Activated CD4-positive, alpha-beta T cell treated with anti-CD3 and anti-CD28 coated beads for 1 hour (primary cell): Measurements from ENCODE around the gene TMEM120A.

Experiments used
- DNase-seq: peaks from one replicate; pipeline ENCODE4 v3.0.0-alpha.2; 2020

TMEM120A gene

GRCh38 chr7:75993689-75994387 lies 557 bp downstream of the TMEM120A start:
- DNase-seq = no peak

GRCh38 chr7:75992083-75992755 lies 2.2 kb downstream of the TMEM120A start:
- no peak for DNase-seq

DNA sequence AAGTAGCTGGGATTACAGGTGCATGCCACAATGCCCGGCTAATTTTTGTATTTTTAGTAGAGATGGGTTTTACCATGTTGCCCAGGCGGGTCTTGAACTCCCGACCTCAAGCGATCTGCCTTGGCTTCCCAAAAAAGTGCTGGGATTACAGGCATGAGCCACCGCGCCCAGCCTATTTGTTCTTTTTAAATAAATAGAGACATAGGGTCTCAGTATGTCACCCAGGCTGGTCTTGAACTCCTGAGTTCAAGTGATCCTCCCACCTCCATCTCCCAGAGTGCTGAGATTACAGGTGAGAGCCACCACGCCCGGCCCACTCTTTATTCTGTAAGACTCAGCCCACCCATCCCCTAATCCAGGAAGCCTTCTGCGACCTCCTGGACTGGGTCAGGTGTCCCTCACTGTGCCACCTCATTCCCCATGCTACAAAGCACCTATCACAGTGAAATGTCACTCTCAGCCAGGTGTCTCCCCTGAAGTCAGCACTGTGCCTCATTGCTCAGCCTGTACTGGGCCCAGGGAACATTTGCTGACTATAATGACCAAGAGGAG lies 2.8 kb downstream of the TMEM120A start:
- DNase-seq = no peak

DNA sequence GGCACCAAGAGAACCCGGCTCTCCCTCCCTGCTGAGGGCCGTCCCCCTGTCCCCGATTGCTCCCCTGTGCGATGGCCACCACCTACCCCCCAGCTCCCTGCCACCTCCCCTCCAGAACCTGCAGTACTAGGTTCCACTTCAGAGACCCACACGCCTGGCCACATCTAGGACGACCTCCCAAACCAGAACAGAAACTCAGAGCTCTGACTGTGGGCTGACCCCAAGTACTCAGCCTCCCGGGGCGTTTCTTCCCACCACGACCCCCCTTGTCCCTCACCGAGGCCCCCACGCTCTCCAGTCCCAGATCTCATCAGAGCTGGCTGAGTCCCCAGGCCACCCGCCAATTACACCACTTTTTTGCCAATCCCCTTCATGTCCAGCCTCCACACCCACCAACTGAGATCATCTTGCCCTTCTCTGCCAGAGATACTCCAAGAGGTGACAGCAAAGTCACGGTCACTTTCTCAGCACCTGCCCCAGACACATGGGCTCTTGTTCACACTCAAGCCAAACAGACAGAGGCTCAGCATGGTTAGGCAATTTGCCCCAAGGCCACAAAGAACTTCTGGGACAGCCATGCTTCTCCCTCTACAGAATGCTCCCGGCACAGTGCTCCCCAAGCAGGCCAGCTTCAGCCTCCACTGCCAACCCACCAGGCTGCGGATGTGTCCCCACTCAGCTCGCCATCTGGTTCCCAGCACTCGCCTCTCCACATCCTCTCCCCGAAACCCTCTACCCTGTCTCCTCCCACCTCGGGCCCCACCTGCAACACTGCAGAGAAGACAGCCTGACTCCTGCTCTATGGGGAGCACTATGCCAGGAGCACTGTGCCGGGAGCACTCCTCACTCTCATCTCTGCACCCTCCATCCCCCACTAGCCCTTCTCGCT lies 4.7 kb downstream of the TMEM120A start:
- no peak for DNase-seq

DNA sequence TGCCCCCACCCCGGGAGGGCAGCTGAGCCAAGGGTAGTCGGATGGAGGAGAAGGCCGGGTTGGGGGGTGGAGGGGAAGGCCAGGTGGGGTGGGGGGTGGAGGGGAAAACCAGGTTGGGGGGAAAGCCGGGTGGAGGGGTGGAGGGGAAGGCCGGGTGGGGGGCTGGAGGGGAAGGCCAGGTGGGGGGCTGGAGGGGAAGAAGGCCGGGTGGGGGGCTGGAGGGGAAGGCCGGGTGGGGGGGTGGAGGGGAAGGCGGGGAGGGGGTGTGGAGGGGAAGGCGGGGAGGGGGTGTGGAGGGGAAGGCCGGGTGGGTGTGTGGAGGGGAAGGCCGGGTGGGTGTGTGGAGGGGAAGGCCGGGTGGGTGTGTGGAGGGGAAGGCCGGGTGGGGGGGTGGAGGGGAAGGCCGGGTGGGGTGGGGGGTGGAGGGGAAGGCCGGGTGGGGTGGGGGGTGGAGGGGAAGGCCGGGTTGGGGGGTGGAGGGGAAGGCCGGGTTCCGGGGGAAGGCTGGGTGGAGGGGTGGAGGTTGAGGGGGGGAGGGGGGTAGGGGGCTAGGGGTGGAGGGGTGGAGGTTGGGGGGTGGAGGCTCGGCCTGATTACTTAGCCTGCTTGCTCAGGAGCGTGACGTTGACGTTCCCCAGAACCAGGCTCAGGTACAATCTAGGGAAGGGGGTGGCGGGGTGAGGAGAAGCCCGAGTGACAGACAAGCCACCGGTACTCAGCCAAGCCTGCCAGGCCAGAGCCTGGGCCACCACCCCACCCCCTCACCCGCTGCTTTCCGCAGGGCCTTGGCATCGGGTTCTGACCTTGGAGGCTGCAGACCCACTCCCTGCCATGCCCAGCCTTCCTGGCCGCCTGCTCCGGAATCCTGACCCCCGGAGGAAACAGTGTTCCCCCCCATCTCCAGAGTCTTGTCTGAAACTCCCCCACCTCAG lies 5.6 kb downstream of the TMEM120A start:
- DNase-seq = no peak

DNA sequence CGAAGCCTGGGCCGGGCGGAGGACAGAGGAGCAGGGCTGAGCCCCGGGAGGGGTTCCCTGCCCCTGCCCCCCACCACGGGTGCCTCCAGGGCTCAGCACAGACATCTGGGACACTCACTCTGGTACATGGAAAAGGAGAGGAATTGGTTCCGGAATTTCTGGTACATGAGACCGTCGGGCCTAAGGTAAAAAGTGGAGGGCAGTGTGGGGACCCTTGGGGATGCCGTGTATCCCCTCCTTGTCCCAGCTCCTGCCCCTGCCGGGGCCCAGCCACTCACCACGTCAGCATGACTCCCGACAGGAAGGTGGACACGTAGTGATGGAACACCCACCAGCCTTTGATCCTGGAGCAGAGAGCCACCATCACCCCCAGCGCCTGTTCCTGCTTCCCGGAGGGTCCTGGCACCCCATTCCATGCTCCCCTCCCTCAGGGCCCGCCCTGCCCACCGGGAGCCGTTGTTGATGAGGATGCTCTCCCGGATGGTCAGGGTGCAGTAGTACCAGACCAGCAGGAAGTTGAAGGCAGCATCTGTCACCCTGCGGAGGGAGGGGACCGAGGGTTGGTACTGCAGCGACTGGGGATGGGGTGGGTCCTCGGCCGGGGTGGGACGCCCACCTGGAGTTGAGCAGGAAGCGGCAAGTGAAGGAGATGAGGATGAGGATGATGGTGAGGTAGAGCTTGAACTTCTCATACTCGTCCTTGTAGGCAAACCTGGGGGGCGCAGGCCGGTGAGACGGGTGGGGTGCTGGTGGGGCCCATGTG lies 6.4 kb downstream of the TMEM120A start:
- DNase-seq = no peak

- no peak for DNase-seq
Measured at GRCh38 chr7:75987026-75987804, 7.2 kb downstream of the TMEM120A start.

DNA sequence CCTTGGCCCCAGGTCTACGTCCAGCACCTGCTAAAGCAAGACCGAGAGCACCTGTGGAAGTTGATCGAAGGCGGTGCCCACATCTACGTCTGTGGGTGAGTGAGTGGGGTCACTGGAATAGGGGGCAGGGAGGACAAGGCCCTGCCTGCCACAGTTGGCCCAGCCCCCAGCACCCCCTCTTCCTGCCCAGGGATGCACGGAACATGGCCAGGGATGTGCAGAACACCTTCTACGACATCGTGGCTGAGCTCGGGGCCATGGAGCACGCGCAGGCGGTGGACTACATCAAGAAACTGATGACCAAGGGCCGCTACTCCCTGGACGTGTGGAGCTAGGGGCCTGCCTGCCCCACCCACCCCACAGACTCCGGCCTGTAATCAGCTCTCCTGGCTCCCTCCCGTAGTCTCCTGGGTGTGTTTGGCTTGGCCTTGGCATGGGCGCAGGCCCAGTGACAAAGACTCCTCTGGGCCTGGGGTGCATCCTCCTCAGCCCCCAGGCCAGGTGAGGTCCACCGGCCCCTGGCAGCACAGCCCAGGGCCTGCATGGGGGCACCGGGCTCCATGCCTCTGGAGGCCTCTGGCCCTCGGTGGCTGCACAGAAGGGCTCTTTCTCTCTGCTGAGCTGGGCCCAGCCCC lies 8.1 kb downstream of the TMEM120A start:
- DNase-seq = no peak

DNA sequence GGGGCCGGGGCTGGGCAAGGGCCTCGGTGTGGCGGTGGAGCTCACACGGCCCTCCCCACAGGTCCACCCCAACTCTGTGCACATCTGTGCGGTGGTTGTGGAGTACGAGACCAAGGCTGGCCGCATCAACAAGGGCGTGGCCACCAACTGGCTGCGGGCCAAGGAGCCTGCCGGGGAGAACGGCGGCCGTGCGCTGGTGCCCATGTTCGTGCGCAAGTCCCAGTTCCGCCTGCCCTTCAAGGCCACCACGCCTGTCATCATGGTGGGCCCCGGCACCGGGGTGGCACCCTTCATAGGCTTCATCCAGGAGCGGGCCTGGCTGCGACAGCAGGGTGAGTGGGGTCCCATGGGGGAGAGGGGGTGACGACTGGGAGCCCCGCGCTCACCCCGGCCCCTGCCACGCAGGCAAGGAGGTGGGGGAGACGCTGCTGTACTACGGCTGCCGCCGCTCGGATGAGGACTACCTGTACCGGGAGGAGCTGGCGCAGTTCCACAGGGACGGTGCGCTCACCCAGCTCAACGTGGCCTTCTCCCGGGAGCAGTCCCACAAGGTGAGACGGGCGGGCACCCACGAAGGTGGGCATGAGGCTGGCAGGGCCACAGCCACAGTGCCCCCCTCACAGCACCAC lies 8.8 kb downstream of the TMEM120A start:
- DNase-seq = no peak

DNA sequence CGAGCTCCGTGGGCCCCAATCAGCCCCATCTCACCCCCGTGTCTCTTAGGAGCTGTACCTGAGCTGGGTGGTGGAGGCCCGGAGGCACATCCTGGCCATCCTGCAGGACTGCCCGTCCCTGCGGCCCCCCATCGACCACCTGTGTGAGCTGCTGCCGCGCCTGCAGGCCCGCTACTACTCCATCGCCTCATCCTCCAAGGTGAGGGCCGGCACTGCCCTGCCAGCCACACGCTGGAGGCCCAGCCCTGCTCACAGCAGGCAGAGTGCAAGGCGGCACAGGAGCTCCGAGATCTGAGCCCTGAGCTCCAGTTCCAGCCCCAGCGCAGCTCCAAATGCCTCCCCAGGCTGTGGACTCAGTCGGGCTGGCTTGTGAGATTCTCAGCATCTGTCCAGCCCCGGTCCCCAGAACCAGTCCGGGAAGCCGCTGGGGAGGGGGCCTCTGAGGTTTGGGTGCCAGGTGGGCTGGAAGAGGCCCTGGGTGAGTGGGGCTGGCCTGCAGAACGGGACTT lies 9.3 kb downstream of the TMEM120A start:
- no peak for DNase-seq

DNA sequence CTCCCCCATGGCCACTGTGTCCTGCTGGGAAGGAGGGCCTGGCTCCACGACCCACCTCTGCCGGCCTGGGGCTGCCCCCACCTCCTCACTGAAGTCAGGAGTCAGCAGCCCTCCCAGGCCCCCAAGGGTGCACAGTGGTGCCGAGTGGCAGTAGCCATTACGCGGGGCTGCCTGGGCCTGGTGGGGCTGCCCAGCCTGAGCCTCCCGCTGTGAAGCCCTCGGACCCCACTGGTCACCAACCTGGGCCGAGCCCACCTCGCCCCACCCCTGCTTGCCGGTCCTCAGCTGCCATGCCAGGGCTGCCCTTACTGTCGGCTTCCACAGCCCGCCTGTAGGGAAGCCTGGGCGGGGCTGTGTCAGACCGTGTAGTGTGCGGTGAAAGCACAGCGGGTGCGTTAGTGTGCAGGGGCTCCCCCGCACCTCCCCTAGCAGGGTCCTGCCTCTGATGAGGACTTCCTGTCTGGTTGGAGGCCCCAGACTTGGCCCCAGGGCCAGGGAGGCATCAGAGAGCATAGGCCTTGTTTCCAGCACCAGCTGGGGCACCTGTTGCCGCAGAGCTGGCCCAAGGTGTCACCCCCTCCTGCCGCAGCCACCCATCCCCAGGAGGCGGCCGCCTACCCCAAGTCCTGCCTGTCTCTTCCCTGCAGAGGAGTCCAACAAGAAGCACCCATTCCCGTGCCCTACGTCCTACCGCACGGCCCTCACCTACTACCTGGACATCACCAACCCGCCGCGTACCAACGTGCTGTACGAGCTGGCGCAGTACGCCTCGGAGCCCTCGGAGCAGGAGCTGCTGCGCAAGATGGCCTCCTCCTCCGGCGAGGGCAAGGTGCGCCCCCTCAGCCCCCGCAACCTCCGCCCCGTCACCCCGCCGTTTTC lies 10.0 kb downstream of the TMEM120A start:
- DNase-seq = no peak

DNA sequence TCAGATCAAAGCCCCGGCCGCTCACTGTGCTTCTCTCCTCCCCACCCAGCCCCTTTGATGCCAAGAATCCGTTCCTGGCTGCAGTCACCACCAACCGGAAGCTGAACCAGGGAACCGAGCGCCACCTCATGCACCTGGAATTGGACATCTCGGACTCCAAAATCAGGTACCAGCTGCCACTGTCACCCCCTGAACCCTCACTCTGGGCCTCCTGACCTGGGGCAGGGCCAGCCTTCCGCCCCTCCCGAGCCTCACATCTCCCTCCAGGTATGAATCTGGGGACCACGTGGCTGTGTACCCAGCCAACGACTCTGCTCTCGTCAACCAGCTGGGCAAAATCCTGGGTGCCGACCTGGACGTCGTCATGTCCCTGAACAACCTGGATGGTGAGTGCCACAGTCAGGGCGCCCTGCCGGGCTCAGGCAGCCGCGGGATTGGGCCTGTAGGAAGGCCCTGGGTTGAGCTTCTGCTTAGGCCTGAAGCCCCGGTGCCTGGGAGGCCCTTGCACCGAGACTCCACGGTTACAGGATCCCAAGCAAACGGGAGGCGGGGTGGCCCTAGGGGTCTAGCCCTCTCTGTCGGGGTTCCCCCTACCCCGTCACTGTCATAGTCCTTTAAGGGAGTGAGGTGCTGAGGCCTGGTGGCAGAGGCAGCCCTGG lies 10.8 kb downstream of the TMEM120A start:
- DNase-seq = no peak

- DNase-seq = no peak
Measured at GRCh38 chr7:75982306-75983064, 11.9 kb downstream of the TMEM120A start.

- no peak for DNase-seq
Measured at GRCh38 chr7:75981453-75982305, 12.7 kb downstream of the TMEM120A start.

- DNase-seq = no peak
Measured at GRCh38 chr7:75981203-75981452, 13.3 kb downstream of the TMEM120A start.
